ENCODE measurements around the gene MVB12A.

DNA sequence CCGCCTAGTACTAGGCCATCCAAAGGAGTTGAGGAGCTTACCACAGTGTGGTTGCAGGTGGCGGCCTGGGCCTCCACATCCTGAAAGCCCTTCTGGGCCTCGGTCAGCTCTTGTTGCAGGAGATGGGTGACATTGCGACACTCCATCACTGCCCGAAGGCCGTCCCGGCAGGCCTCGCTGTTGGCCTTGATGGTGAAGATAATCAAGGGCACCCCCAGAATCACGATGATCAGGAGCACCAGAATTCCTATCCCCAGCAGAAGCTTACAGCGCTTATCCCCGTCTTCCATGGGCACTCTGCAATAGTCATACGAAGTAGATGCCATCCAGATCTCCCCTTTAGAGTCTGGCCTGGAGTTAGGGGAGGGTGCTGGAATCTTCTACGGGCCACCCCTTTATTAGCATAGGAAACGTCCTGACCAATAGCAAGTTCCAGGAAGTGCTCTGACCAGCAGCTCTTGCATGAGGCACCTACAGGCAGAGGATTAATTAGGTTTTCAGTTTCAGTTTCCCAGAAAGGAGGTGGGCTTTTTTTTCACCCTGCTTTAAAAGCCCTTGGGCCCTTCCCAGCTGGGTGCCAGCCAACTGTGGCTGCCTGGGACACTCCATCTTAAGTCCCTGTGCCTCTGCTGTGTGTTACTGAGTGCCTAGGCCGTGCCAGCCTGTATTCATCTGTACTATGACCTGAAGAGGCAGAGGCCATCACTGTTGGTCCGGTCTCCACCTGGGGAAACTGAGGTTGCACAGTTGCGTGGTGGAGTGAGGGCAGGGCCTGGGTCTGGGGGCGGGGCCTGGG lies 14.4 kb upstream of the MVB12A start, which contains the start of gene BST2:
- TF ChIP-seq SMAD1 (IDR thresholded peaks at IDR 0.05; ENCODE audit: low read depth, low read length, partially characterized antibody) (peak; percentile 29), PHF21A (IDR thresholded peaks at IDR 0.05; ENCODE audit: borderline replicate concordance, low read depth) (no peak), BMI1 (IDR thresholded peaks at IDR 0.05; ENCODE audit: low read length) (no peak), MTF1 (CRISPR knock-in tag; IDR thresholded peaks at IDR 0.05; ENCODE audit: borderline replicate concordance) (no peak), FOXM1 (IDR thresholded peaks at IDR 0.05; ENCODE audit: low read depth) (no peak), FOXM1 (CRISPR knock-in tag; IDR thresholded peaks at IDR 0.05; ENCODE audit: low read depth) (no peak), ZFPM2 (CRISPR knock-in tag; IDR thresholded peaks at IDR 0.05) (no peak), ELF4 (CRISPR knock-in tag; IDR thresholded peaks at IDR 0.05) (no peak)
